ENCODE measurements around the gene SLC30A1.

SLC30A1 gene

GRCh38 chr1:211607754-211608473 lies 29.0 kb upstream of the SLC30A1 start:
- DNase-seq, result no peak

- peak; percentile 11 for DNase-seq
Measured at GRCh38 chr1:211606914-211607753, 28.2 kb upstream of the SLC30A1 start.

- no peak for DNase-seq
Measured at GRCh38 chr1:211606332-211606913, 27.5 kb upstream of the SLC30A1 start.

- DNase-seq, result no peak
Measured at GRCh38 chr1:211605603-211606331, 26.8 kb upstream of the SLC30A1 start.

GRCh38 chr1:211605034-211605433 lies 26.1 kb upstream of the SLC30A1 start:
- no peak for DNase-seq

- no peak for DNase-seq
Measured at GRCh38 chr1:211604548-211604947, 25.6 kb upstream of the SLC30A1 start.

GRCh38 chr1:211603713-211604112 lies 24.8 kb upstream of the SLC30A1 start:
- no peak for DNase-seq

- DNase-seq, result no peak
Measured at GRCh38 chr1:211603191-211603701, 24.3 kb upstream of the SLC30A1 start.

GRCh38 chr1:211601982-211602670 lies 23.2 kb upstream of the SLC30A1 start:
- DNase-seq, result no peak

- DNase-seq, result no peak
Measured at GRCh38 chr1:211601159-211601558, 22.2 kb upstream of the SLC30A1 start.

GRCh38 chr1:211599250-211599649 lies 20.3 kb upstream of the SLC30A1 start:
- DNase-seq, result no peak

- no peak for DNase-seq
Measured at GRCh38 chr1:211598514-211598913, 19.6 kb upstream of the SLC30A1 start.

GRCh38 chr1:211596418-211597181 lies 17.6 kb upstream of the SLC30A1 start:
- no peak for DNase-seq

- DNase-seq, result no peak
Measured at GRCh38 chr1:211595419-211595818, 16.5 kb upstream of the SLC30A1 start.

GRCh38 chr1:211591980-211592493 lies 13.1 kb upstream of the SLC30A1 start:
- DNase-seq, result no peak

- DNase-seq, result no peak
Measured at GRCh38 chr1:211589782-211590721, 11.1 kb upstream of the SLC30A1 start.

GRCh38 chr1:211588711-211589110 lies 9.8 kb upstream of the SLC30A1 start:
- DNase-seq, result no peak

GRCh38 chr1:211587123-211587522 lies 8.2 kb upstream of the SLC30A1 start:
- no peak for DNase-seq

GRCh38 chr1:211586538-211586937 lies 7.6 kb upstream of the SLC30A1 start:
- no peak for DNase-seq
